ENCODE data around the gene ZNF609.

- TF ChIP-seq CTCF (IDR thresholded peaks at IDR 0.05; ENCODE audit: low read depth, low read length): no peak
- no peak for TF ChIP-seq EZH2phosphoT487 (IDR thresholded peaks at IDR 0.05; ENCODE audit: low read depth)
Observed at GRCh38 chr15:64444836-64445235, 15.5 kb upstream of the ZNF609 start.
